Myocyte (in vitro differentiated cells): ENCODE measurements around the gene NUDCD2. TPM values are rescaled to one million over a fixed set of nuclear protein-coding genes. Genes with fewer than 3 reads are reported as not detected.

ENCODE experiments used
- DNase-seq: peaks from one replicate; pipeline ENCODE4 v3.0.0-alpha.2; 2012; ENCODE audit warnings: low read depth
- polyA plus RNA-seq: library from polyadenylated mRNA; unstranded; fragments of >200 nt; gene quantifications from one replicate; pipeline ENCODE4 v1.2.1, GENCODE V29; 2012; ENCODE audit warnings: missing spikeins
- total RNA-seq: library from RNA; depleted of rRNA; stranded (reverse); fragments of >200 nt; gene quantifications from 2 replicates; pipeline ENCODE4 v1.2.3, GENCODE V29; 2014

NUDCD2 gene, protein sequence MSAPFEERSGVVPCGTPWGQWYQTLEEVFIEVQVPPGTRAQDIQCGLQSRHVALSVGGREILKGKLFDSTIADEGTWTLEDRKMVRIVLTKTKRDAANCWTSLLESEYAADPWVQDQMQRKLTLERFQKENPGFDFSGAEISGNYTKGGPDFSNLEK
- 8.3 and 10.7 TPM in 2 replicates for total RNA-seq
- polyA plus RNA-seq = 26.8 TPM

DNA sequence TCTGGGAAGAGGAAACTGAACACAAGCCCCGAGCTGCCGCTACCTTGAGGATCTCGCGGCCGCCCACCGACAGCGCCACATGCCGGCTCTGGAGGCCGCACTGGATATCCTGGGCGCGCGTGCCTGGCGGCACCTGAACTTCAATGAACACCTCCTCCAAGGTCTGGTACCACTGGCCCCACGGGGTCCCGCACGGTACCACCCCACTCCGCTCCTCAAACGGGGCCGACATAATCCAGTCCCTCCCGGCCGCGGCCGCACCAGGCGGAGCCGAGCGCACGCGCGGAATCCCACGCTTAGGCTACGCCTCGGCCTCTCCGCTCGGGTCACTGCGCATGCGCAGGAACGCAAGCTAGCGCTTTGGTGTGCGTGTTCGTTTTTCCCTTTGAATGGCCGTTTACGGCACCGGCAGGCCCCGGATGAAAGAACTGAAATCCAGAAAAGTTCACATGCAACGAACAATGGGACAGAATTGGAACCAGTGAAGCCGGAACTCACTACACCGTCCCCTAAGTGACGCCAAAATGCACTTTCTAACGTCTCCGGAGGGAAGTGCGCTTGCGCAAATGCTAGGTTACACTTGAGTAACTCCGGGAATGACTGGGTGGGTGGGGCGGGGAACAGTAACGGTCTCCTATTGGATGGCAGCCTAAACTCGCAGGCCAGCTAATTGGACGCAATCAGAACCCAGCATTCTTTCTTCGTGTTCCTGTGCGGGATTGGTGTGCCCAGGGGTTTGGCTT, at the start of gene NUDCD2:
Gene NUDCD2, minus strand, starts transcription at position 284 of the 743 bp plus-strand sequence. Its CDS starts 52 bp downstream, at position 232.
- DNase-seq = peak; percentile 99

DNA sequence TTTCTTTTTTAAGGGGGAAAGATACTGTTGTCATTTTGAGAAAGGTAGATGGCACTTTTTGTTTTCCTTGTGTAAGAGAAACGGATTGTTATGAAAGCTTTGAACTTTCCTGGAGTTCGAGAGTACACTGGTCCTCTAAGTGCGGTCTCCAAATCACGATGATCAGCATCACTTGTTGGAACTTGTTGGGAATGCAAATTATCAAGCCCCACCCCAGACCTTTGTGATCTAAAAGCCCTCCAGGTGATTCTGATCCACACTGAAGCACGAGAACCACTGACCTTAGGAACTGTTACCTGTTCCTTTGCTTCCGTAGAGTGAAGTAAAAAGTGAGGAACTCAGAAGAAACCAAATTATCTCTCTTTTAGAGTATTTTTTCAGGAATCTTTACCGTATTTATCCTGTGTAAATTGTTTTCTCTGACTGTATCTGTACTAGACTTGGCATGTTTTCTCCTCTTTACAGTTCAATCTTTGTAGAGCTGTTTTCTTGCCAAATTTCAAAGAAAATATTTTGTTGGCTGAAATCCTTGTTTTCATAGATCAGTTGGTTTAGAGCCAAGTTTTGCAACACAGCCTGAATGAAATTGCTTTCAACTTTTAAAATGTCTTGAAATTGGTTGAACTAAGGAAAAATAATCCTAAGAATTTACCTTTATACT, 49.5 kb upstream of the NUDCD2 start:
- peak; percentile 30 for DNase-seq

DNA sequence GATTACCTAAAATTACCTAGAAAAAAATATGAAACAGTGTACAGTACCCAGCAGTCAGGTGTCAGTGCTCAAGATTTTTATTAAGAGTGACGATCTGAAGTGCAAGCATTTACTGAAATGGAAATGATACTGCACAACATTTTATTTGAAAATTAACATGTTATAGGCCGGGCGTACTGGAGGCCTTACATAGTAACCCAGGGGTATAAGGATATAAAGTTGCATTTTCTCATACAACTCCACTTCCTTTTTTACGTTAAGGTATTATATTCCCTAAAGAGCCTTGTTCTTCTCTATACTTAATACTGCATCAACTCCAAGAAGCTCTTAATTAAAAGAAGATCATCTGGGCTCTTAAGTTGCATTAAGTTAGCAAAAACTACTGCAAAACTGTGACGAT, 48.9 kb upstream of the NUDCD2 start:
- no peak for DNase-seq

DNA sequence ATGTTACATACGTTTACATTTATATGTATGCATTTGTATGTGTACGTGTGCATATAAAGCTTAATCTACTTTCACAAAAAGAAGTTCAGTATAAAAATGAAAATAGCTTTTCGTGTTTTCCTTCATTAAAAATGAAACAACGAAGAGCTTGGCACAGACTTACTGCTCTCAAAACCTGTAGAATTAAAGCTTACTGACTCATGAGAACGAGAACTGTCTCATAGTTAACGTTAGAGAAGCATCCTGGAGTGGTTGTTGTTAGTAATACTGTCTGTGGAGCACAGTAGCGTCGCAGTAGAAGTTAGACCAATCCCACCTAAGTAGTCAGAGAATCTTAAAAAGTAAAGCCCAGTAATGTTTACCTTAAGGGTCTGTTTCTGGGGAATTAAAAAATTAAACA, 46.8 kb upstream of the NUDCD2 start:
- peak; percentile 19 for DNase-seq

DNA sequence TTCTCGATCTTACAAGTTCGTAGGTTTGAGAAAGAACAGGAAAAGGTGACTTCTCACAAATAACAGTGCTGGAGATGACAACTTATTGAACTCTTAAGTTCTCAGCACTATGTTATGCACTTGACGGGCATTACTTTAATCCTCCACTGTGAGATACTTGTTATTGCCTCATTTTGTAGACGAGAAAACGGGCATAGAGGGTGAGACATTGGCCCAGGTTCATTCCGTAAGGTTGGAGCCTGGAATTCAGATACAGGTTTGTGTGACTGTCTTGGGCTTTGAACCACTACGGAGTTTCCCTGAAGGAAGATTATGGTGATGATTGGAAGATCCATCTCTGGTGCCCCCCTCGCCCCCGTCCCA, 46.2 kb upstream of the NUDCD2 start:
- no peak for DNase-seq

DNA sequence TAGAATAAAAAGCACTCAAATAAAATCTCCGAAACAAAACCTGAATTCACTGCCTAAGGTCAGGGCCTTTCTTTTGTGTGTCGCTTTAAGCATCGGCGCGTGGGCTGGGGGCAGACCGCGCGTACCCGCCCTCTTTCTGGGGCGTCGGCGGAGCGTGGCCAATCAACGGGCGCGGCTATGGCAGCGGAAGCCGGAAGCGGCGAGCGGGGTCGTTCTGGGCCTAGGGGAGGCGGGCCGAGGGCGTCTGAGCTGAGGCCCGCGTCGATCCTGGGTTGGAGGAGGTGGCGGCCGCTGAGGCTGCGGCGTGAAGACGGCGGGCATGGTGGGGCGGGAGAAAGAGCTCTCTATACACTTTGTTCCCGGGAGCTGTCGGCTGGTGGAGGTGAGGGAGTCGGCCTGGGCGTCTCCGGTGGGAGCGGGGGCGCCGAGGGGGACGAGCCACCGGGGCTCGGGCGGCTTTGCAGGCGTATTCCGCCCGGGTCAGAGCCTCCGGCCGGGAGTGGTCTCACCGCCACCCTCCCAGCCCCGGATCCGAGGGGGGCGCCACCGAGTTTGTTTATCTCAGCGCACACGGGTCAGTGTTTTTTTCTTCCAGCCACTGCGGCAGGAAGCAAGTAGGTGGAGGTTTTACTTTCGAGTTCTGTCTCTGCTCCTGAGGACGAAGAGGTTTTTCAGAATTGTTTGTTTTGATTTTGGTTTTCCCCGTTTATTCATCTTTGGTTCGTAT, 45.6 kb upstream of the NUDCD2 start, which contains the start of gene MAT2B:
Gene MAT2B, plus strand, starts transcription at position 252 of the 727 bp plus-strand sequence. Its CDS starts 68 bp downstream, at position 320.
- DNase-seq = peak; percentile 96

DNA sequence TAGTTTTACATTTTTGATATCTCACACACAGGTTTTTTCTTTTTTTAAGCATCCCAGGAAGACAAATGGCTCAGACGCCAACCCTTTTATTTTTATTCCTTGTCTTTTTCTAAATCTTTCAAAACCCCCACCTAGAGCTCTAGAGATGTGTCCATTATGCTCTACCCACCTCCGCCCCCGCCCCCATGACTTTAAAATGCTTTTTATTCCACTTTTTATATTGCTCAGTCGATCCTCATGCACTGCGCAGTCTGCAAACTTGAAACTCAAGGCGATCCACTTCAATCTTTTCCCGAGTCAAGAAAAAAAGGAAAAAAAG, 45.1 kb upstream of the NUDCD2 start:
- DNase-seq = no peak

DNA sequence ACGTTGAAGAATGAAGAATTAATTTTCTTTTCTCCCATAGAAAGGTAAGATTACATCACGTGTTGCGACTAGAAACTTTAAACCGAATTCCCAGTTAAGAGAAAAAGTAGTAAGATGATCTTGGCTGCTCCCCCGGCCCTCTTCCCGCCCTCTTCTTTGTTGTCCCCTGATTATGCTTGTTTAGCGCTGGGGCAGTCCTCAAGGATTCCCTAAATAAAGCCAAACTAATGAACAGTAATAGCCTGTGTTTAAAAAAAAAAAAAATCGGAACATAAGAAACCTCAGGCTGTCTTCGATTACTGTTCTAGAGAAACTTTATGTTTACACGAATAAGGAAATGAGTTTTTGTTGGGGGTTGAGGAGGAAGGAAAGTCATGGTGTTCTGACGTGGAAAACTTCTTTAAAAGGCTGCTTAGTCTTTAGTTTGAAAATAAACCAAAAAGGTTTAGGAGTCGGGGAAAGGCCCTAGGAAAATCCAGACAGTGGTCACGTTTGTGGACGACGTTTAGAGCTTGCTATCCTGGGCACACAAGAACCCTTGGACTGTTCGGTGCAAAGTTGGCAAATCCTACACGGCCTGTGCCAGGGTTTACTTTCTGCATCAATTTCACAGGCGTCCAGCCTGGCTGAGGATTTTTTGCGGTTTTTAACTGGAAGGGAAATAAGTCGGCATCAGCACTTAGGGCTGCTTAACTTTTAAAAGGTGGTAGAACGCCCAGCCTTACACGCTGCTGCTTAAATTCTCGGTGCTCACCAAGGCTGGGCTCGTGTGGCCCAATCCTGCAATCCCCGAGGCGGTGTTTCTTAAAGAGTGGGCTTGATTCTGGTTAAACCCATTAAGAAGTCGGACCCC, 44.4 kb upstream of the NUDCD2 start:
- peak; percentile 68 for DNase-seq

DNA sequence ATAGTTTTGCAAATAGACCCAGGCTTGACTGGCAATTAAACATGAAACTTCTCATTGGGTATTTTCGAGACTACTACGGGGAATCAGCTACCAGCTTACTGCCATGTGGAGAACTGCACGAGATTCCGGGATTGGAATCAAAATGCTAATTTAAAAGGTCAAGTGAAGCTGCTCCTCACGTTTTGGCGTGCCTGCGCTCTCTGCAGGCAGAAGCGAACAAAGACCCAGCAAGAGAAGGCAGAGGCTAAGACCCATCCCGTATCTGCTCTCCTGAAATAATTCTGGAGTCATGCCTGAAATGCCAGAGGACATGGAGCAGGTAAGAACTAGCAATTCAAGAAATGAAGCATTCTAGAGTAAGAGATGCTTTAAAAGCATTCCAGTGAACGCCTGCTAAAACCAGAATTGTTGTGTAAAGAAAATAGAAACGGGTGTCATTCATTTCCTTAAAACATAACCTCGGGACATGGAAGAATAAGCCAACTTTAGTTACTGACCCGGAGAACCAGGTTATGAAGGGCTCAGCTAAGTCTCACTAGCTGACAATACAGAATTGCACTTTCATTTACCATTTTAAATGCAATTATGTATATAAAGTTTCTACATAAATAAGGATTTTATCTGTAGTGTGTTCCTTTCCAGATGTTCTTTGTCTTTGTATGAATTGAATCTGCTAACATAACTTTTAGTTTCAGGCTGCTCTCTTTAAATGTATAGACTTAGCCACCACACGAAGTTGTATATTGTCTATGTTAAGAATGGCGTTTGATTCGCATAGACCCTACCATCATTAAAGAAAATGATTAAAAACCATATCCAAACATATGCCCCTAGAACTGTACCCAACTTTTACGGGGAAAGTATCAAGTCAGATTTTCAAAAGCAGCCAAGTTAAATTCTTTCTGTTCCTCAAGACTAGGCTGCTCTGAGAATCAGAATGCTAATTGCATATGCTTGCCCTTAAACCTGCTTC, 43.5 kb upstream of the NUDCD2 start:
- peak; percentile 90 for DNase-seq

DNA sequence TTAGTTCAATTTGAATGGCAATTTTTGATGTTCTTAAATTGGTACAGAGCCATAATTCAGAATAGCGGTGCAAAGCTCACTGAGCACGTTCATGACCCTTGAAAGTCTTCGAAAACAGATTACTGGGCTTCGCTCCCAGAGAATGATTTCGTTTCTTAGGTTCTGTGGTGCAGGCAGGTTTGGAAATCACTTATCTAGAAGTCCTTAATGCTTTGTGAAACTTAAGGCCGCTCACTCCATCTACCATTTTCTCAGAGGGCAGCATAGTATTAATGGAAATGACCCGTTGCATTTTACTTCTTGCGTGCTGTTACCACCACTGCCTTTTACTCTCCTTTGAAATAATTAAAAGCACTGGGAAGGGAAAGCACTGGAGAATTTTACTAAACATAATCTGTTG, 42.6 kb upstream of the NUDCD2 start:
- no peak for DNase-seq

DNA sequence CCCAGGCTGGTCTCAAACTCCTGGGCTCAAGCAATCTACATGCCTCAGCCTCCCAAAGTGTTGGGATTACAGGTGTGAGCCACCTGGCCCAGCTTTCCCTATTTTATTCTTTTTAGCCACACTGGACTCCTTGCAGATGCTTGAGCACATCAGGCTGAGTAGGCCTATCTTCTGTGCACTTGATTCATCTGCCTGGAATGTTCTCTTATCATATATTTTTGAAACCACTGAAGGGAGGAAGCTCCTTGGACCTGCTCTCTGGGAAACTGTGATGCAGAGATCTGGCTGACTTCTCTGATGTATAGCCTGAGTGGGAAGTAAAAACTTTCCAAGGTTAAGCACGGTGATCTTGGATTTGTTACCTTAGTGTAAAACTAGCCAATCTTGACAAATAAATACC, 39.0 kb upstream of the NUDCD2 start:
- no peak for DNase-seq

DNA sequence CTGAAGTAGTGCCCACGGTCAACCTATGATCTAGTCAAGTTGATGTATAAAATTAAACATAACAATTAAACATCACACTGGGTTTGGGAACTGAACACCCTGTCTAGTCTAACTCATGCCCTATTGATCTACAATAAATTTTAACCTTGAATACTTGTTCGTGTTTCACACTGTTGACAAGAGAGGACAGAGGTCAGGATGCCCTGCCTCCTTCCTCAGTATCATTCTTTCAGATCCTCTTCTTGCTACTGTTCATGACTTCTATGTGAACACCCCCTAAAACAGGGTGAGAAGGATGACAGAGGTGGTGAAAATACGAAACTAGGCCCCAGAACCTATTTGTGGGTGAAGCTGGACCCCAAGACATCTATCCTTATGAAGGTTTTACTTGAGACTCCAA, 37.4 kb upstream of the NUDCD2 start:
- no peak for DNase-seq

DNA sequence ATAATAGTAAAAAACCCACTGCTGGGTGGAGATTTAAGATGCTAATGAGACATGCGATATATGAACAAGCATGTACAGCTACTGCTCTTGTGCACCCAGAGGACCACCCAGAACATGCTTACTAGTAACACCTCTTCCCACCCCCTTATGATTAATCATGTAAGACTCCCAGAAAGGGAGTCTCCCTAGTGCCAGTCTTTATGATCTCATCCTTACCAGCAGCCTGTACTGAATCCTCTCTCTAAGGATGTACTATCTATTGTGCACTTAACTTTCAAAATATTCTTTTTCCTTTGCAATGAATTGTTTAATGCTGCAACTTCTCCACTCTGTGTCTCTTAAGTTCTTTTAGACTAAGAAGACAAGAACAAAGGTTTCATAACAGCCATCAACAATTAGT, 36.4 kb upstream of the NUDCD2 start:
- DNase-seq = no peak

DNA sequence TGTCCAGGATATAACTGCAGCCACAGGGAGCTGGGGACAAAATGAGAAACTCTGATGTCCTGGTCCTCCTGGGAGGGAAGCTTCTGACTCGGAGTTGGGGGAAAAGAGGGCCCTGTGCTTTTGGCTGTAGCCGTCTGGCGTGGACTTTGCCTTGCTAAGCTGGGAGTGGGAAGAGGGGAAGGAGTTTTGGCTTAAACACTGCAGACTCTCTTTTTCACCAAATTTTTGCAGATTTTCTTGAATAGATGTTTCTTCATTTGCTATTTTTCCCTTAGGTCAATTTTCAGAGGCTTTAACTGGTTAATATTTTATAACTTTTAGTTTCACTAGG, 29.8 kb upstream of the NUDCD2 start:
- DNase-seq = no peak

DNA sequence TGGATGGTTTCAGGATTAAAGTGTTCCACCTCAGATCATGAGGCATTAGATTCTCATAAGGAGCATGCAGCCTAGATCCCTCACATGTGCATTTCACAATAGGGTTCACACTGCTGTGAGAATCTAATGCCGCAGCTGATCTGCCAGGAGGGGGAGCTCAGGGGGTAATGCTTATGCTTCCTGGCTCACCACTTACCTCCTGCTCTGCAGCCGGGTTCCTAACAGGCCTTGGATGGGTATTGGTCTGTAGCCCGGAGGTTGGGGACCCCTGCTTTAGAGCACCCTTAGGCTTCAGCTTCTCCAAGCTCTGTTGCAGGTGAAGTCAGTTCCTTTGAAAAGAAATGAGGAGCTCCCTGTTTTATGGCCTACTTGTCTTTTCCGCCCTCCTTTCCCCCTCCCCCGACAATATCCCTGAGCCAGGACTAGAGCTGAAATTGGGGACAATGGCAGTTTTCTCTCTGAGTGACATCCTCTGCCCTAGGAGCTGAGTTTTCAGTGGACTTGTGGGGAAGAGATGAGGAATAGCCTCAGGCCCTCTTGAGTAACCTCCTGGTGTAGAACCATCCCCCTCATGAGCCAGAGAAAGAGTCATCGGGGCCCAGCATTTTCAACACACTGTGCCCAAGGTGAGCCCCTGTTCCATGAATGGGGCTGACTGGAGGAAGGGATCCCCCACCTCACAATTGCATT, 29.3 kb upstream of the NUDCD2 start:
- DNase-seq = no peak

DNA sequence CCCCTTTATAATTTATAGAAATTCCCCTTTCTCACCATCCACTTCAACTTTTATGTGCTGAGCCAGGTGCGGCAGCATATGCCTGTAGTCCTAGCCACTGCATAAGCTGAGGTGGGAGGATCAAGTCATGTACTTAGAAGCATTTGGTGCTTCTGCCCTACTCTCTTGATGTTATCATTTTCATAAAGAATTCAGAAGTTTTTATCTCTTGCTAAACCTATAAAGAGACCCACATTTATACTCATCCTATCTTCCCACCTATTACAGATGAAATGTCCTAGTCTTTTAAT, 19.0 kb upstream of the NUDCD2 start:
- no peak for DNase-seq

DNA sequence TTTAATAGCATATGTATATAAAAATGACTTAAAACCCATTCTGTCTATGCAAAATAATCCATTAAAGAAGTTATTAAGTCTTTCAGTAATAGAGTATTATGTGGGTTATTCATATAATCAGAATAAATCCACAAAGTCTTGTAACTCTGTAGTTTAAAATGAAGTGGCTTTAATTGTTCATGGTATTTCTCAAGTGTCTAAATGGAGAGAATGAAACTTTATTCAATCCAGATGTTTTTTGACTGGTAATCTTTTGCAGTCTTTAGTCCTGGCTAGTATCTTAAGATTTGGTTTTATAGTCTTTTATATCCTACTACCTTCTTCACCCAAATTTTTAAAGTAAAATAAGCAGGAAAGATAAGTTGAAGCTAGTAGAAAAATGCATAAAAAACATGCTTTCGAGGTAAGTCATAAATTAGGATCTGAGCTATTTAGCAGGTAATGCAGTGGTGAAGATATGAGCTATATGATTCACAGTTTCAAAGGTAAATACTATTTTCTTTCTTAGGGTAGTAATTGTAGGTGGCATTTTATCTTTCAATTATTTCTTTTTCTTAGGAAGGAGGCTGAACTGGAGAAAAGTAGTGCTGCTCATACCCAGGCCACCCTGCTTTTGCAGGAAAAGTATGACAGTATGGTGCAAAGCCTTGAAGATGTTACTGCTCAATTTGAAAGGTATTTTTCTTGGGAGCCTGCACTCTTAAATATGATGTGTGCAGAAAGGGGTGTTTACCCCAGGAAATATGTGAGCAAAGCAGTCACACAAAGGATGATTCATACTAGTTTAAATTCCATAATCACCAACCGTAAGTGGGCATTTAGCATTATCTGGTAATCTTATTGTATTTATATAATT, 18.5 kb upstream of the NUDCD2 start:
- DNase-seq = no peak

DNA sequence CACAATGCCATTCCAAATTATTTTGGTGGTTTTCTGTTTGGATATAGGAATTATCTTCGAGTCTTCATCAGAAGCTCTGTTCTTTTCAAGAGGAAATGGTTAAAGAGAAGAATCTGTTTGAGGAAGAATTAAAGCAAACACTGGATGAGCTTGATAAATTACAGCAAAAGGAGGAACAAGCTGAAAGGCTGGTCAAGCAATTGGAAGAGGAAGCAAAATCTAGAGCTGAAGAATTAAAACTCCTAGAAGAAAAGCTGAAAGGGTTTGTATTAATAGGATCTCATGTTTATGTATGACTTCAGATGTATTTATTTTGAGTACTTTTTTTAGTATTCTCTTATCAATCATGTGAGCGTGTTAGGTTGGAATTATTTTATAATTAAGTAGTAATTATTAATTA, 15.5 kb upstream of the NUDCD2 start:
- no peak for DNase-seq
